Activated CD4-positive, alpha-beta T cell treated with anti-CD3 and anti-CD28 coated beads, Interleukin-2, amount 50 U/mL, for 4 hours (primary cell): ENCODE measurements around the gene PBXIP1.
"Not testable (repeated sequence)": the region's sequence is repeated elsewhere in the genome, so short reads cannot be mapped to it uniquely, and the experiment has no call there.

Source experiments
- DNase-seq, 2 experiments: peaks; one replicate each; pipeline ENCODE4 v3.0.0-alpha.2; 2020

Gene PBXIP1

GRCh38 chr1:154934358-154934948 is 21.4 kb downstream of the PBXIP1 start:
- no peak for DNase-seq

GRCh38 chr1:154931940-154932487 is 23.9 kb downstream of the PBXIP1 start:
- DNase-seq: no peak

GRCh38 chr1:154926201-154926600 is 29.7 kb downstream of the PBXIP1 start:
- DNase-seq: no peak

GRCh38 chr1:154925335-154926170 is 30.3 kb downstream of the PBXIP1 start:
- no peak for DNase-seq

GRCh38 chr1:154923695-154924094 is 32.2 kb downstream of the PBXIP1 start:
- DNase-seq: no peak

- no peak for DNase-seq
Observed at GRCh38 chr1:154913273-154913672, 42.6 kb downstream of the PBXIP1 start.

- no peak for DNase-seq
Observed at GRCh38 chr1:154912755-154913154, 43.1 kb downstream of the PBXIP1 start.

GRCh38 chr1:154911691-154912550 is 44.0 kb downstream of the PBXIP1 start:
- DNase-seq: no peak

- DNase-seq: no peak
Observed at GRCh38 chr1:154910851-154911250, 45.0 kb downstream of the PBXIP1 start.

- DNase-seq: no peak
Observed at GRCh38 chr1:154908937-154909336, 47.0 kb downstream of the PBXIP1 start.

GRCh38 chr1:154908129-154908528 is 47.8 kb downstream of the PBXIP1 start:
- DNase-seq: not testable (repeated sequence)

GRCh38 chr1:154906621-154907081 is 49.2 kb downstream of the PBXIP1 start:
- no peak for DNase-seq

GRCh38 chr1:154902938-154903566 is 52.8 kb downstream of the PBXIP1 start:
- DNase-seq: no peak

- no peak for DNase-seq
Observed at GRCh38 chr1:154901591-154901990, 54.3 kb downstream of the PBXIP1 start.

GRCh38 chr1:154899041-154899440 is 56.9 kb downstream of the PBXIP1 start:
- DNase-seq: no peak

GRCh38 chr1:154896771-154897286 is 59.1 kb downstream of the PBXIP1 start:
- no peak for DNase-seq

GRCh38 chr1:154895798-154896197 is 60.1 kb downstream of the PBXIP1 start:
- no peak for DNase-seq
